GM19239 (cell line): Measurements from ENCODE around the gene TGM3.

ENCODE experiments used
- DNase-seq: peaks from one replicate; pipeline ENCODE4 v3.0.0; 2011; ENCODE audit warnings: low spot score; ENCODE audit not compliant: insufficient read length
- FAIRE-seq: peaks from 2 replicates; lab custom pipeline; 2011; peaks lifted over from hg19 to GRCh38; lab: Jason Lieb, UNC

The TGM3 gene

DNA sequence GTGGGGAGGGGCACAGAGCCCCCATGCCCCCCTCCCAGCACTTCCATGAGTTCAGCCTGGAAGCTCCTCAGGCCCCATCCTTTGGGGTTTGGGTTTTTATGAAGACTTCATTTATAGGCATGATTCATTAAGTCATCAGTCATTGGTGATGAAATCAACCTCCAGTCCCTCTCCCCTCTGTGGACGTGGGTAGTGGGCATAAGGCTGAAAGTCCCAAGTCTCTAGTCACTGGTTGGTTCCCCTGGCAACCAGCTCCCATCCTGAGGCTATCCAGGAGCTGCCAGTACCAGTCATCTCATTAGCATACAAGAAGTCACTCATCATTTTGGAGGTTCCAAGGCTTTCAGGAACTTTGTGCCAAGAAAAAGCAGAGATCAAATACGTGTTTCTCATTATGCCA lies 9.2 kb downstream of the TGM3 start:
- no peak for FAIRE-seq

GRCh38 chr20:2305479-2305878 lies 9.7 kb downstream of the TGM3 start:
- DNase-seq (no peak), FAIRE-seq (no peak)

More for the DNA sequence above, 9.2 kb downstream of the TGM3 start:
- DNase-seq = no peak

DNA sequence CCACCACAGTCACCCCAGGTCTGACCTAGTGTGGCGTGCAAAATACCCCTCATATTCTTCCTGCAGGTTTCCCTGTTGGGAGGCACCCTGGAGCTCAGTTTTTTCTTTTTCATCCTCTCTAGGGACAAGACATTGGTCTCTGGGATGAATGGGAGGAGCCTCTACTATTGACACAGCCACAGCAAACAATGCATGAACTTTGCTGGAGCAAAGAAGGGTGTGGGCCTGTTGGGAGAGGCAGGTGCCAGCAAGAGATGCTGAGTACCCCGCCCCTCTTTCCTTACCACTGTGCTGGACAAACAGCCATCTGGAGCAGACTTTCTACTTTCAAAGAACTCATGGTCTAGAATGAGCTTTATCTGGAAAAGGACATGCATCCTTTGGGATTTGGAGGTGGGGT lies 10.1 kb downstream of the TGM3 start:
- DNase-seq = no peak
- FAIRE-seq = no peak

DNA sequence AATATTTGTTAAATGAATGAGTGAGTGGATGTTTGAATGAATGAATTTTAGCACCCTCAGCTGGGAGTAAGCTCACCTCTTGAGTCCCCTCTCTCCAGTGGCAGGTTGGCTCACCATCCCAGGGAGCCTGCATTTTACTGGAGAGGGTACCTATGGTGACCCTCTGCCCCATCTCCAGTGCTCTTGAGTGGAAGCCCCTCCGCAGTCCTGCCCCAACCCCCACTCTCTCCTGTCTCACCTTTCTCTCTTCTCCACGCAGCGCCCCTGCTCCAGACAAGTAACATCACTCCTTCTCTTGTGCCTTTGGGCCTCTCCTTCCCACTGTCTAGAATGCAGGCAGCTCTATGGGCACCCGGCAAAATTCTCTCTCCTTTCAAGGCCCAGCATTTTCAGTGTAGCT lies 11.3 kb downstream of the TGM3 start:
- FAIRE-seq (no peak), DNase-seq (no peak)

DNA sequence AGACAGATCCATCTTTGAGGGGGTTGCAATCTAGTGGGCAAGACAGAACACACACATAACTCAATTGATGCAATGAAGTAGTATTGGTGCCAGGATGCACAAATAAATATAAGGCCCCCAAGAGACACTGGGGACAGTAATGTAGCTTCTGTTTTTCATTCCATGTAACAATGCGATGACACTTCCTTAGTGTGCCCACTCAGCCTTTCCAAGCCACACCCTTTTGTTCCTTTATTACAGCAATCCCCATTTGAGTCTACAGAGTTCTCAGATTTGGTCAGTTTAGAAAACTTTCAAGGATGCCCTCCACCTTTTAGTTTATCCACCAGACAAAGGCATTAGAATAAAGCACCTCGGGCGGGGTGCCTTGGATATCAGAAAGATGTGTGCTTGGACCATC lies 15.5 kb downstream of the TGM3 start:
- FAIRE-seq = no peak
- no peak for DNase-seq

- DNase-seq (no peak), FAIRE-seq (no peak)
Measured at GRCh38 chr20:2312876-2313275, 17.1 kb downstream of the TGM3 start.

DNA sequence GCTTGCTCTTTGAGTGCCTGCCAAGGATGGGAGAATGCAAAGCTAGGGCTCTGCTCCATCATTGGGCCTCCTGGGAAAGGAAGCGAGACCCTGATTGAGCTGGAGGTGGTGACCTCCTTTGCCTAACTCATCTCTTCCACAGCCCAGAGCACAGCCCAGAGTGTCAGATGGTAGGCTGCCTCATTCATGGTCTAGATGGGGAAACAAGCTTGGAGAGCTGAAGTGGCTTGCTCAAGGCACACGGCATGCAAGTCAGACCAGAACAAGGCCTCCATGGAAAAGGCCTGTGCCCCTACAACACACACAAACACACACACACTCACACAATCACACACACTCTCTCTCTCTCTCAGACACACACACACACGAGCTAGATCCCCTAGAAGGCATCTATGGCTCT lies 17.5 kb downstream of the TGM3 start:
- FAIRE-seq = no peak
- no peak for DNase-seq

DNA sequence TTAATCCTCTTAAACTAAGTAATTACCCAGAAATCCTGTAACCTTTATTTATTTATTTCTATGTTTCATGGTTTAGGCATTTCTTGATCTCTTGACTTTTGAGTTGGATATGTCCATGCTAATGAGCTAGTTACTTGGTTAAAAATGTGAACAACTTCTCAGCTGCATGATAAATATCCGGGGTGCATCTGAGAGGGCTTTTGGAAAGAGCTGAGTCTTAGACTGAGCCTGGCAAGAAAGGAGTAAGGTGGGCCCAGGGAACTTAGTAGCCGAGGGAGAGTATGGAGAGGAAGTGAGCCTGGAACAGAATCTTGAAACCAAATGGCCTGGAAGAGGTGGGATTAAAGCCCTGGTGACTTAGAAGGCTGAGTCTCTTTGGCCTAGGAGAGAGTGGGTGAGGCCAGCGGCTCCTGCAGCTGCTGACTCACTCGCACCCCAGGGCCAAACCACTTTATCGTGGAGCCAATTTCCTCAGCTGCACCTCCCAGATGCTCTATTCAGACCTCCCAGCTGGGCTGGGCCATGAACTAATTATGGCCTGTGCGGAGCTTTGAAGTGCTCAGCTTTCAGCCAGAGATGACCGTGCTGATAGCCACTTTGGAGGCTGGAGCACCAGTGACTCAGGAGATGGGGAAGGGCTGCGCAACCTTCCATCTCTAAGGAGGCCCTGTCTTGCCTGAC lies 19.1 kb downstream of the TGM3 start:
- FAIRE-seq = no peak

DNA sequence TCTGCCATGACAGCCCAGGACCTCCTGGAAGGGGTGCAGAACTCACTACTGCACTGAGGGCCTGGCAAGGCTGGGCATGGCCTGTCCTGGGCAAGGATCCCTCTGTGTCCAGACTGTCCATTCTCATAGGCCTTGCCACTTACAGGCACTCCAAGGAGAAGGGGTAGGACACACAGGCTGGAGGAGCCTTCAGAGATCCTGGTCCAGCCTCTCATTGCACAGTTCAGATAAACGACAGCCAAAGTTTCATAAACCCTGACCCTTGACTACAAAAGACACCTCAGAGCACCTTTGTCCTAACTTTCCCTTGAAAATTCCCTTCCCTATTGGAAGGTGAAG lies 19.6 kb downstream of the TGM3 start:
- DNase-seq = no peak
- FAIRE-seq = no peak

More for the DNA sequence above, 19.1 kb downstream of the TGM3 start:
- no peak for DNase-seq

DNA sequence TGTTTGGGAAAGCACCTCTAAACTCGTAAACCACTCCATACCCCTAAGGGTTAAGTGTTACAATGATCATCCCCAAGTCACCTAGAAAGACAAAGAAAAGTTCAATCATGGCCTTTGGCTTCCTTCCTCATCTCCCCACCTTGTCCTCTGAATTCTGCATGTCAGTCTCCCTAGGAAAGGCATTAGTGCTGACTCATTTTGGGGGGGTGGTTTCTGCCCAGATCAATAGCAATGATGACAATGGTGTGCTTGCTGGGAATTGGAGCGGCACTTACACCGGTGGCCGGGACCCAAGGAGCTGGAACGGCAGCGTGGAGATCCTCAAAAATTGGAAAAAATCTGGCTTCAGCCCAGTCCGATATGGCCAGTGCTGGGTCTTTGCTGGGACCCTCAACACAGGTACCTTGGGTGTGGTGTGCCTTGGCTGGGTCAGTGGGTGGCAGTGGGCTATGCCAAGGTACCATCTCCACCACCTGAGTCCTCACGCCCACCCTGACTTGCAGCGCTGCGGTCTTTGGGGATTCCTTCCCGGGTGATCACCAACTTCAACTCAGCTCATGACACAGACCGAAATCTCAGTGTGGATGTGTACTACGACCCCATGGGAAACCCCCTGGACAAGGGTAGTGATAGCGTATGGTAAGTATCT lies 21.2 kb downstream of the TGM3 start:
- FAIRE-seq (no peak), DNase-seq (no peak)

DNA sequence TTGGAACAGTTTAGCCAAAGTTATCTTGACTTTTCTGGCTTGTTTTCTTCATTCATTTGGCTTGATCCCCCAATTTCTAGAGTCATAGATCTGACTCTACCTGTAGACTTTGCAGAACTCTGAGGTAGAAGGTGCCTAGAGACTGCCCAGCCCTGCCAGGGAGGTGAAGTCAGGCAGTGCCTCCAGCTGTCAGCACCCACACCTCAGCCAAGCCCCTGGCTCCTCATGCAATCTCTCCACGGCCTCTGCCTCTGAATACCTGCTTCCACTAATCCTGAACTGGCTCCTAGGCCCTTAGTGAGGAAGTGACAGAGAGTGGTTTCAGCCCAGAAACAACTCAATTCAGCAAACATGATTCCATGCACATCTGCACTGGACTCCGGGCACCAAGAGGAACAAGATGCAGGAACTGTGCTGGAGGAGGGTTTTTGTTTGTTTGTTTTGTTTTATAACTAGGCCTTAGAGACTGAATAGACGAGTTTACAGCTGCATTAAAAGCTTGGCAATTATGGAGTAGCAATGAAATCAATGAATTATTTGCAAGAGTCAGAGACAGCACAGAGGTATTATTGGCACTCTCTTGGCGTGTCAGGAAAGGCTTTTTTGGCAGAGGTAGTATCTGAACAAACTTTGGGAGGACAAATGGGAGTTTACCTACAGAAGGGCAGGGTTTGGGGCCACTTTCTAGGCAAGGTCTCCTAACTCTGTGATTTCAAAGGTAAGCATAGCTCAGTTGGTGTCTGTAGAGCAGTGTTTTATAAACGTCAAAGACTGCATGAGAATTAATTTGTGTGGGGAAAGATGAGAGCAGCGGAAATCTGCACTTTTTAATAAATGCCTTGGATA lies 25.2 kb downstream of the TGM3 start:
- FAIRE-seq = no peak
- no peak for DNase-seq

DNA sequence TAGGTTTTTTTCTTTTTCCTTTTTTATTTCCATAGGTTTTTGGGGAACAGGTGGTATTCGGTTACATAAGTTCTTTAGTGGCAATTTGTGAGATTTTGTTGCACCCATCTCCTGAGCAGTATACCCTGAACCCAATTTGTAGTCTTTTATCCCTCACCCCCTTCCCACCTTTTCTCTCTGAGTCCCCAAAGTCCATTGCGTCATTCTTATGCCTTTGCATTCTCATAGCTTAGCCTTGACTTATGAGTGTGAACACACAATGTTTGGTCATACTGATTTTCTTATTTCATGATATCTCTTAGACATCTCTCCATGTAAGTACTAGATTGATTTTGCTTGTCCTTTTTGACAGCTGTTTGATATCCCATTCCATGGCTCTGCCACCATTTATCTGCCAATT lies 27.2 kb downstream of the TGM3 start:
- DNase-seq (no peak), FAIRE-seq (peak; percentile 28)

DNA sequence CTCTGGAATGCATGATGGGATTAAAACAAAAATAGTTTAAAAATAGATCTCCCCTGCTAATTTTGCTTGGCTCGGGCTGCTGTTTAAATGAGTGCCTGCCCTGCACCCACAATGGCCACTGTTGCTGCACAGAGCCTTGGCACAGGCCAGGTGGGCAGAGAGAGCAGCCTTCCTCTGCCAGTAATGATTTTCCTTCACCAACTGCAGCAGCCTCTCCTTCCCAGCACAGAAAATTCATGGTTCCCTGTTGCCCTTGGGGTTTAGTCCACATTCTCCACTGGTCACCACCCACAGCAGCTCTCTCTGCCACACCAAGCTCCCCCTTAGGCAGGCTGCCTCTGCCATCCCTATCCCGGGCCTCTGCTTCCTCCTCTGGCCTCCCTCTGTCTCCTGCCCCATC lies 30.2 kb downstream of the TGM3 start:
- FAIRE-seq = no peak
- DNase-seq = no peak

- no peak for DNase-seq
- no peak for FAIRE-seq
Measured at GRCh38 chr20:2327620-2328555, 32.1 kb downstream of the TGM3 start.

GRCh38 chr20:2329286-2329685 lies 33.5 kb downstream of the TGM3 start:
- DNase-seq (no peak), FAIRE-seq (no peak)

- FAIRE-seq (no peak), DNase-seq (no peak)
Measured at GRCh38 chr20:2330090-2330695, 34.4 kb downstream of the TGM3 start.

DNA sequence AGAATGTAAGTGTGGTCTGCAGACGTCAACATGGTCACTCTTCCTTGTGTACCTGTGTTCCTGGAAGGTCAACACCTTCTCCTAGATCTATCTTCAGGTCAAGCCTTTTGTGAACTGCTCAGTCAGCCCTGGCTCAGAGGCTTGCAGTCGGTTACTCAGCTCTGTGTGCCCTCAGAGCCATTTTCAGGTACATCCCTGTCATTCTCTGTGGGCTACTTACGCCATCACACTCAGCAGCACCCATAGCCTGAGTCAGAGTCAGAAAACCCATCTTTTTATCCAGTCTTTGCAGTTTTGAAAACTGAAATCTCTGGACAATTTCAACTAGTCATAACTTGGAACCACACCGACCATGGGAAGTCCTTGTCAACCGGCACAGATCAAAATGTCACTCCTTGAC lies 35.3 kb downstream of the TGM3 start:
- FAIRE-seq (no peak), DNase-seq (no peak)

GRCh38 chr20:2331901-2332565 lies 36.2 kb downstream of the TGM3 start:
- FAIRE-seq = no peak
- no peak for DNase-seq

DNA sequence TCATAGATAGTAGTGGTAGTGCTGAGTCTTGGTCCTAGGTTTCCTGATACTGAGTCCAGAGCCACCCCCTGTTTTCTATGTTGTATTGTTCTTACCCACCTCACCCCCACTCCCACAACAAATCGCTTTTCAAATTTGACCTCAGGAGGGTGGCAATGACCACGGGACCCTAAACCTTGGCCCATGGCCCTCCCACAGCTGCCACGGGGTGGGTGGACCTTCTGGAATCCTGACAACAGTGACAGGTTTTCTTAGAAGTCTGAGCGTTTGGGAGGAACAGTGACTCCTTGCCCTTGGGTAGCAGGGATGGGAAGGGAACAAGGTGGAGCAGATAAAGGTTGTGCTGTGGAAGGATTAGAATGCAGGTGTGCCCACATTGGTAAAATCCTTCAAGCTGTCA lies 36.9 kb downstream of the TGM3 start:
- DNase-seq (no peak), FAIRE-seq (no peak)
